Esophagus (tissue), 2 donors: Measurements from ENCODE around the gene EPHA2. TPM values are rescaled to one million over a fixed set of nuclear protein-coding genes. Genes with fewer than 3 reads are reported as not detected.
"Not testable (repeated sequence)": the region's sequence is repeated elsewhere in the genome, so short reads cannot be mapped to it uniquely, and the experiment has no call there.

Experiments
- H3K27ac ChIP-seq, 2 donors: one replicate each; pipeline ENCODE4 v1.5.1; 2013; ENCODE audit warnings: low read depth in 2 of 2, mild to moderate bottlenecking in 2 of 2, inconsistent platforms in 1 of 2, low read length in 1 of 2, moderate library complexity in 1 of 2
- H3K27me3 ChIP-seq, 2 donors: one replicate each; pipeline ENCODE4 v1.6.1; 2013; ENCODE audit warnings: low read length in 2 of 2, control low read depth in 1 of 2, mild to moderate bottlenecking in 1 of 2; ENCODE audit not compliant: insufficient read depth in 2 of 2, control insufficient read depth in 1 of 2
- H3K36me3 ChIP-seq, 2 donors: one replicate each; pipeline ENCODE4 v1.6.1; 2013; ENCODE audit warnings: low read length in 1 of 2; ENCODE audit not compliant: control insufficient read depth in 2 of 2, insufficient read depth in 2 of 2
- H3K4me1 ChIP-seq, 2 donors: one replicate each; pipeline ENCODE4 v1.6.1; 2013; ENCODE audit warnings: low read length in 1 of 2; ENCODE audit not compliant: control insufficient read depth in 2 of 2, insufficient read depth in 2 of 2
- H3K4me3 ChIP-seq, 2 donors: one replicate each; pipeline ENCODE4 v1.5.1; 2013; ENCODE audit warnings: low read length in 2 of 2, mild to moderate bottlenecking in 2 of 2, low read depth in 1 of 2, moderate library complexity in 1 of 2
- H3K9me3 ChIP-seq, 2 donors: one replicate each; pipeline ENCODE4 v1.6.1; 2013; ENCODE audit warnings: mild to moderate bottlenecking in 2 of 2, low read depth in 1 of 2, low read length in 1 of 2, moderate library complexity in 1 of 2; ENCODE audit not compliant: control insufficient read depth in 2 of 2, insufficient read depth in 1 of 2
- WGBS, 2 donors: extraction: QIAGEN DNeasy Blood & Tissue Kit; methylation state at CpG; one replicate each; pipeline ENCODE4 v1.1.7; 2013; 5-methylcytosine and 5-hydroxymethylcytosine counted together
- polyA plus RNA-seq, 2 donors: library from polyadenylated mRNA; stranded (reverse); fragments of 200-250 nt; gene quantifications; one replicate each; pipeline ENCODE4 v1.2.3, GENCODE V29; 2013
- donor health status: healthy with polysubstance abuse.
- donor health status: Bipolar disorder and iron deficiency.

EPHA2 gene
- polyA plus RNA-seq, 2 donors: 111 to 133 TPM

DNA sequence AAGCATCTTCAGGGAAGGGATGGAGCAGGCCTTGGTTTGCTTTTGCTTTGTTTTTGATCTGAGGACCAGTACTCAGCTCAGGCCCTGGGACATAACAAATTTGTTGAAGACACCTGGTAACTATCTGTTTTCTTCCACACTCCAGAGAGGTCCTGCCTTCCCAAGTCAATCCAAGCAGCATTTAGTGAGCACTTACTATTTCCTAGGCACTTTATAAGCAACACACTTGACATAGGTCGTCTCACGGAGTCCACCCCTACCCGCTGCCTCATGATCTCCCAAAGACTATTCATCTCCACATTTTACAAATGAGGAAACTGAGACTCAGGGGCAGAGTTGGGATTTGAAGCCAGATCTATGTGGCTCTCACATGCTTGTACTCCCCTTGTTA, 14.4 kb upstream of the EPHA2 start:
- peak overlapping the region in 1 of 2 donors; percentile 54 for H3K27ac ChIP-seq
- no peak overlapping the region for H3K4me3 ChIP-seq
- H3K4me1 ChIP-seq: peaks cover 16 to 31% of the 10 kb centered on the region in 2 donors
- no peaks in the 10 kb centered on the region for H3K36me3 ChIP-seq
- H3K9me3 ChIP-seq: no peaks in the 10 kb centered on the region
- no peaks in the 10 kb centered on the region for H3K27me3 ChIP-seq
- WGBS, 2 donors: 92 to 94% methylated on average over 3 of the region's 3 CpGs

DNA sequence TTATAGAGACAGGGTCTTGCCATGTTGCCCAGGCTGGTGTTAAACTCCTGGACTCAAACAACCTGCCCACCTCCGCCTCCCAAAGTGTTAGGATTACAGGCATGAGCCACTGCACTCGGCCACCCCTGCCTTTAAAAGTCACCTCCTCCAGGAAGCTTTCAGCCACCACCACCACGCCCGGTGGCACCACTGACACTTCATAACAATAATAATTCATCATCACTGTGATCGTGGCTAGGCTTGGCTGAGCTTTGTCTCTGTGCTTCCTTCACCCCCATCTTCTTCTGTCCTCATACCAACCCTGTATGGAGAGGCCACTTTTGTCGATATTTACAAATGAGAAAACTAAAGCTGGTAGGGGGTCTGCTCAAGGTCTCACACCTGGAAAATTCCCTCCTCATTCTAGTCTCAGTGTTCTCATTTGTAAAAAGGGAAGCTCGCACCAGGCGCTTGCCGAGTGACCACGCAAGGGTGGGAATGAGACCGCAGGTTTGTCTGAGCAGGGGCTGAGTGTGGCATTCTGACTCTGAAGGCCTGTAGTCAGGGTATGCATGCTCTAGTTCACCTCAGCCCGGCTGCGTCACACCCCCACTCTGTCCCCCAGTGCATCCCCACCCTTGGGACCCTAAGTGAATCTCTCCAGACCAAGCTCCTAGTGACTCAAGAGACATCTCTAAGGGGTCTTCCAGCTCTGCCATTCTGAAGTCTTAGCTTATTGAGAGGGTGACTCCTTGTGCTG, 12.9 kb upstream of the EPHA2 start:
- no peaks in the 10 kb centered on the region for H3K27me3 ChIP-seq
- H3K36me3 ChIP-seq: no peaks in the 10 kb centered on the region
- no peaks in the 10 kb centered on the region for H3K9me3 ChIP-seq
- H3K27ac ChIP-seq: peak overlapping the region; percentile 23 to 53
- peaks cover 9 to 17% of the 10 kb centered on the region in 2 donors for H3K4me1 ChIP-seq
- 66 to 73% methylated on average over 12 to 13 of the region's 13 CpGs for WGBS, 2 donors
- H3K4me3 ChIP-seq: no peak overlapping the region

DNA sequence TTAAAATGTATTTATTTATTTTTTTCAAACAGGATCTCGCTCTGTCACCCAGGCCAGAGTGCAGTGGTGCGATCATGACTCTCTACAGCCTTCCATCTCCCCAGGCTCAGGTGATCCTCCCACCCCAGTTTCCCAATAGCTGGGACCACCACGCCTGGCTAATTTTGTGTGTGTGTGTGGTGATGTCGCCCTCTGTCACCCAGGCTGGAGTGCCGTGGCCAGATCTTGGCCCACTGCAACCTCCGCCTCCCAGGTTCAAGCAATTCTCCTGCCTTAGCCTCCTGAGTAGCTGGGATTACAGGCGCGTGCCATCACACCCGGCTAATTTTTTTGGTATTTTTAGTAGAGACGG, 12.3 kb upstream of the EPHA2 start:
- H3K9me3 ChIP-seq, H3K27me3 ChIP-seq, H3K4me3 ChIP-seq, H3K36me3 ChIP-seq: not testable (repeated sequence)
- H3K27ac ChIP-seq: peak overlapping the region in 1 of 2 donors; percentile 43
- peaks cover 5 to 15% of the 10 kb centered on the region in 2 donors for H3K4me1 ChIP-seq
- 60 to 62% methylated on average over 10 of the region's 10 CpGs for WGBS, 2 donors

DNA sequence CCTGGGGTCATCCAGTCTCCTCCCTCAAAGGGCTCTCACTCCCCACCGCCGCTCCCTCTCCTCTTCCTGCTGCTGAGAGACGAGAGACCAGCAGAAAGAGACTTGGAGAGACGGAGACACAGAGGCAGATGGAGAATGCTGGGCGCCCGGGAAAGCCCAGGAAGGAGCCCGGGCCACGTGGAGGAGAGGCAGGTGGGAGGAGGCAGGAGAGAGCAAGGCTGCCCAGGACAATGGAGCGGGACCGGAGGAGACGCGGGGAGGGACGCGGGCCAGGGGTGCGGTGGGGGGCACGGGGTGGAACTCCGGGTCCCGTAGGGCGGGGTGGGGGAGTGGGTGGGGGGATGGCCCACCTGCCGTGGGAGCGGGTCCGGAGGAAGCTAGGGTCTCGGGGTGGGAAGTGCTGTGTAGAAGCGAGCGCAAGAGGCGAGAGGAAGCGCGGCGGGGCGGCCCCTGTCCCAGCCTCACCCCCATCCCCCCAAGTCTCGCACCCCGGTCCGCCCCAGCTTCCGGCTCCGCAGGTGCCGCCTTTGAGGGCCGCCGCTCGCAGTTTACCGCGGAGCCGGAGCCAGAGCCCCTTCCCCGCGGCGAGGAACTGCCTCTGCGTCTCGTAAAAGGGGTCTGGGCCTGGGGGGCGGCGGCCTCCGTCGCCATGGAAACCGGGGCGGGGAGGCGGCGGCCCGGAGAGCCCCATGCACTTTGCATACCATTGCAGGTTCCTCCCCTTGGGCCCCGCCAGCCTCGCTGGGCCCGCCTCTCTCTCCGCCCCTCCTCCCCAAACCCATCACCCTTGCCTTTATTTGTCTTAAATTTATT, 11.7 kb upstream of the EPHA2 start:
- Histone ChIP-seq H3K36me3 (no peaks in the 10 kb centered on the region), H3K27me3 (no peaks in the 10 kb centered on the region), H3K4me3 (peak overlapping the region; percentile 48 to 63), H3K27ac (peak overlapping the region; percentile 42 to 72), H3K4me1 (peaks cover 5 to 13% of the 10 kb centered on the region in 2 donors), H3K9me3 (no peaks in the 10 kb centered on the region)
- 4 to 8% methylated on average over 40 to 60 of the region's 60 CpGs for WGBS, 2 donors

DNA sequence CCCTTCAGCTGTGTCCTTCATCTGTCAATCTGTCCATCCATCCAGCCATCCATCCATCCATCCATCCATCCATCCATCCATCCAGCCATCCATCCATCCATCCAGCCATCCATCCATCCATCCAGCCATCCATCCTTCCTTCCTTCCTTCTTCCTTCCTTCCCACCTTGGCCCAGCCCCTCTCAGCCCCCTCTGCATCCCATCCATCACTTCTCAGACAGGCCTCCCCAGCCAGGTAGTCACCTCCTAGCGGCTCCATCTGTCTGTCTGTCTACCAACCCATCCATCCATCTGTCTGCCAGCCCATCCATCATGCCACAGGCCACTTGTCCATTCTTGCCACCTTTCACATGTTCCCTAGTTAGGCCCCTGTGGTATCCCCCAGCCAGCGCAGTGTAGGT, 10.2 kb upstream of the EPHA2 start:
- no peak overlapping the region for H3K4me3 ChIP-seq
- WGBS, 2 donors: 49 to 90% methylated on average over 2 of the region's 2 CpGs
- H3K9me3 ChIP-seq: no peaks in the 10 kb centered on the region
- H3K27me3 ChIP-seq: no peaks in the 10 kb centered on the region
- peaks cover 4 to 5% of the 10 kb centered on the region in 2 donors for H3K4me1 ChIP-seq
- no peaks in the 10 kb centered on the region for H3K36me3 ChIP-seq
- H3K27ac ChIP-seq: no peak overlapping the region

DNA sequence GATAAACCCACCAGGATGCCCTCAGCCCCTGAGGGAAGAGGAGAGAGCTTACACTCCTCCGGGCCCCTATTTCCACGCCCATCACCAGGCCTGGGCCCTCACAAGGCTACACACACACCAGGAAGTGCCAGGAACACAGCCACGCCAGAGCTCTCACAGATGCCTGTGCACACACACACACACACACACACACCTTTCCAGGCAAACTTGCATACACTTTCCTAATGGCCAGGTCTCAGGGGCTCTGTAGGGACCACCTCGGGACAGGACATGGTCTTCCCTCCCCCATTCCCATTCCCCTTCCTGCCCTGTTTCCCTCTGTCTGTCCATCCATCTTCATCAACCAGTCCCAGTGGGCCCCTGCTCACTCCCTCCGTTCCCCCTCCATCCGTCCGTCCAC, 9.7 kb upstream of the EPHA2 start:
- H3K27ac ChIP-seq: peak overlapping the region; percentile 7 to 27

DNA sequence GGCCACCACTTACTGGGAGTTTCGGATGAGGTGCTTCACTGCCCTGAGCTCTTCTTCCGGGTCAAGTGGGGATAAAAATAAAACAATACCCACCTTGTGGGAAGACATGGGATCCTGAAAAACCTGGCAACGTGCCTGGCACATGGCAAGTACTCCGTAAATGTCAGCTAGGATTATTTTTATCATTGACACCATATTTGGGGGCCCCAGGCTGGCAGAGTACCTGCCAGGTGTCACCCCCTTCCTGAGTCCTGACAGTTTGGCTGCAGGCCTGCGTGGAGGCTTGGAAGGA, 9.2 kb upstream of the EPHA2 start:
- peak overlapping the region; percentile 7 to 78 for H3K27ac ChIP-seq
- H3K4me3 ChIP-seq: no peak overlapping the region
- WGBS, 2 donors: 35 to 55% methylated on average over 4 to 5 of the region's 5 CpGs
- H3K36me3 ChIP-seq: no peaks in the 10 kb centered on the region
- peaks cover 2 to 5% of the 10 kb centered on the region in 2 donors for H3K4me1 ChIP-seq
- H3K27me3 ChIP-seq: no peaks in the 10 kb centered on the region
- H3K9me3 ChIP-seq: no peaks in the 10 kb centered on the region

More for the DNA sequence above, 9.7 kb upstream of the EPHA2 start:
- Histone ChIP-seq H3K27me3 (no peaks in the 10 kb centered on the region), H3K4me1 (peaks cover 2 to 5% of the 10 kb centered on the region in 2 donors), H3K9me3 (no peaks in the 10 kb centered on the region), H3K36me3 (no peaks in the 10 kb centered on the region), H3K4me3 (no peak overlapping the region)
- WGBS, 2 donors: 65 to 77% methylated on average over 7 of the region's 7 CpGs

DNA sequence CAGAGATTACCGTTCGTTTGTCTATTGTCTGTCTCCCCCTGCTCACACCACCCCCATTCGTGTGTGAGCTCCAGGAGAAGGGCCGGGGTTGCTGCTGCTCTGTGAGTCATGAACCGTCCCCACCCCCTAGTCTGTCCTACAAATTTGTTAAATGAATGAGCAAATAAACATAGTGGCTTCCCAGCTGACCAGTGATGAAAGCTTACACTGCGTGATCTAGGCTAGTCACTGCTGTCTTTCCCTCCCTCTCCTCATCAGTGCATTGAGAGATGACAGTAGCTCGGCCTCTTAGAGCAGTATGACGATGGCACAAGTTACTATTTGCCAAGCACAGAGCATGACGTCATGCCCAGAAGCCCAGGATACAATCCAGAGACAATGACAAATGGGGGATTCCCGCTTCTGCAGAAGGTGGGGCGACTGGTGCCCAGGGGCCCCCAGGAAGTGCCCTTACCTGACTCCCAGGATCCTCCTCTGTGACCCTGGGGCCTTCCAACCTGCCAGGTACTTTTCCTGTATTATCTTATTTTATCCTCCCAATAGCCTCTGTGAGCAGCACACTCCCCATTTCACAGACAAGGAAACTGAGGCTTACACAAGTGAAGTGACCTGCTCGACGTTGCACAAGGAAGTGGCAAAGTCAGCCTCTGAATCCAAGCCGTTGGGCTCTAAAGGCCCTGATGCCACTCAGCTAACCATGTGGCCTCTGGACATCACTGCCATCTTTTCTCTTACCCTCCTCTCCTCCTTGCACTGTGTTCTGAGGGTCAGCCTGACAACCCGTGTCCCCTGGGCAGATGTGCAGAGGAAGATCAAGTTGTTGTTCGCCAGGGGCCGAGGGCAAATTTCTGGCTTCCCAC, 8.6 kb upstream of the EPHA2 start:
- Histone ChIP-seq H3K27me3 (no peaks in the 10 kb centered on the region), H3K4me1 (peaks cover 2 to 8% of the 10 kb centered on the region in 2 donors), H3K4me3 (no peak overlapping the region), H3K27ac (peak overlapping the region; percentile 7 to 78), H3K36me3 (no peaks in the 10 kb centered on the region), H3K9me3 (no peaks in the 10 kb centered on the region)
- WGBS, 2 donors: 42 to 48% methylated on average over 17 of the region's 17 CpGs

DNA sequence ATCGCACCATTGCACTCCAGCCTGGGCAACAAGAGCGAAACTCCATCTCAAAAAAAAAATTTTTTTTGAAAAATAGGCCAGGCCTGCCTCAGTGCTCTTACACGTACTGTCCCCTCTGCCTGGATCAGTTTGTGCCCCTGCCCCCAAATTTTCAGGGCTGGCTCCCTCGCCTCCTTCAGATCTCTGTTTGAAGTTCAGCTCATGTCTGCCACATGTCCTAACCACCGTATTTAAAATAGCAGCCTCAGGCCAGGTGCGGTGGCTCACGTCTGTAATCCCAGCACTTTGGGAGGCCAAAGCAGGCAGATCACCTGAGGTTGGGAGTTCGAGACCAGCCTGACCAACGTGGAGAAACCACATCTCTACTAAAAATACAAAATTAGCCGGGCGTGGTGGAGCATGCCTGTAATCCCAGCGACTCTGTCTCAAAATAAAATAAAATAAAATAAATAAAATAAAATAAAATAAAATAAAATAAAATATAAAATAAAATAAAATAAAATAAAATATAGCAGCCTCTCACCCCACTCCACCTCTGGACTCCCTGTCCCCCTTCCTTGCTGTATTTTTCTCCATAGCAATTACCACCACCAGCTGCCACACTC, 7.8 kb upstream of the EPHA2 start:
- H3K36me3 ChIP-seq, H3K27me3 ChIP-seq, H3K4me3 ChIP-seq, H3K27ac ChIP-seq, H3K9me3 ChIP-seq, H3K4me1 ChIP-seq: not testable (repeated sequence)
- WGBS, 2 donors: 81 to 88% methylated on average over 12 of the region's 12 CpGs
